Activated CD4-positive, CD25-positive, alpha-beta regulatory T cell treated with anti-CD3 and anti-CD28 coated beads, Interleukin-2, amount 50 U/mL, for 16 hours (primary cell): ENCODE results near the gene SDF4.
"Not testable (repeated sequence)": the region's sequence is repeated elsewhere in the genome, so short reads cannot be mapped to it uniquely, and the experiment has no call there.

Experiments
- DNase-seq: peaks from one replicate; pipeline ENCODE4 v3.0.0-alpha.2; 2020; ENCODE audit warnings: low read depth, low spot score

Gene SDF4

GRCh38 chr1:1198423-1199140 lies 33.2 kb downstream of the SDF4 start:
- DNase-seq, result no peak

GRCh38 chr1:1197551-1198422 lies 34.0 kb downstream of the SDF4 start:
- DNase-seq, result no peak

DNA sequence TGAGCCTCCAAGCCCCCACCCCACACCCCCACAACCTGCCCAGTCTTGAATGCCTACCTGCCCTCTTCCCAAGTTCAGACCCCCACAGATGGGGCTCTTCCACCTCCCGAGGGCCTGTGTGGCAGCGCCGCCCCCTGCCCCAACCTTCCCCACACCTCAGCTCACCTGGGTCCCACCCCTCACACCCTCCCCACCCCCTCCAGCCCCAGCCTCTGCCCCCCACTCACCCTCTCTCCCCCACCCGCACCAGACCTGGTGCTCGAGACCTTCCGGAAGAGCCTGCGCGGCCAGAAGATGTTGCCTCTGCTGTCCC lies 34.7 kb downstream of the SDF4 start:
- DNase-seq, result no peak

DNA sequence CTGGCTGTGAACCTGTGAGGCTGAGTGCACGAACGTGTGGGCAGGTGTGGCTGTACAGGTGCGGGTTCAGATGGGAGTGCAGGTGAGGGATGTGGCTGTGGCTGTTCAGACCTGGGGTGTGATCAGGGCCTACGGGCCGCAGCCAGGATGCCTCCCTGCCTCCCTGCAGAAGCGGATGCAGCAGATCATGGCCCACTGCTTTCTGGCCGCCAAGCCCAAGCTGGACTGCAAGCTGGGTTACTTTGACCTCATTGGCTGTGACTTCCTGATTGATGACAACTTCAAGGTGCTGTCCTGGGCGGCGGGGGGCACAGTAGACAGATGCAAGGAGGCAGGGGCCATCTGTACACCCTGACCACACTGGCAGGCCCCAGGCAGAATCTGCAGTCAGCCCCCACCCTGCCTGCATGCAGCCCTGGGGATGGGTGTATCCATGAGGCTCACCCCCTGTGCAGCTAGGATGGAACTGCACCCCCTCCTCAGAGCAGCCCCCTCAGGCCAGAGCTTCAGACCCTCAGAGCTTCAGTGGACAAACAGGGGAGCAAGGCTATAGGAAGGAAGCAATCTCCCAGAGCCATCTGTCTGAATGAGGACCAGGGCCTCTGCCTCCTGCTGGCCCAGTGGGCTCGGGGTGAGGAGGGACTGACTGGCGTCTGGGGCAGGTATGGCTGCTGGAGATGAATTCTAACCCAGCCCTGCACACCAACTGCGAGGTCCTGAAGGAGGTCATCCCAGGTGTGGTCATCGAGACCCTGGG lies 35.2 kb downstream of the SDF4 start:
- DNase-seq, result no peak

GRCh38 chr1:1195726-1196125 lies 36.1 kb downstream of the SDF4 start:
- DNase-seq, result not testable (repeated sequence)

DNA sequence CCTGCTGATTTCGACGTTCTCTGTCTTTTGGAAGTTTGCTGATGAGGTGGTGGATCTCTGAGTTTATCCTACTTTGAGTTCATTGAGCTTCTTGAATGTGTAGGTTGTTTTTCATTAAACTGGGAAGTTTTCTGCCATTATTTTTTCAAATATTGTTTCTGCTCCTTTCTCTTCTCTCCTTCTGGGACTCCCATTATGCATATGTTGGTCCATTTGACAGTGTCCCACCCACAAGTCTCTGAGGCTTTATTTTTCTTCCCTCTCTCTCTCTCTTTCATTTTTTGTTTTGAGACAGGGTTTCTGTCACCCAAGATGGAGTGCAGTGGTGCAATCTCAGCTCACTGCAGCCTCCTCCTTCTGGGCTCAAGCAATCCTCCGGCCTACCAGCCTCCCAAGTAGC lies 37.1 kb downstream of the SDF4 start:
- no peak for DNase-seq

- DNase-seq, result no peak
Observed at GRCh38 chr1:1191734-1192133, 40.1 kb downstream of the SDF4 start.

DNA sequence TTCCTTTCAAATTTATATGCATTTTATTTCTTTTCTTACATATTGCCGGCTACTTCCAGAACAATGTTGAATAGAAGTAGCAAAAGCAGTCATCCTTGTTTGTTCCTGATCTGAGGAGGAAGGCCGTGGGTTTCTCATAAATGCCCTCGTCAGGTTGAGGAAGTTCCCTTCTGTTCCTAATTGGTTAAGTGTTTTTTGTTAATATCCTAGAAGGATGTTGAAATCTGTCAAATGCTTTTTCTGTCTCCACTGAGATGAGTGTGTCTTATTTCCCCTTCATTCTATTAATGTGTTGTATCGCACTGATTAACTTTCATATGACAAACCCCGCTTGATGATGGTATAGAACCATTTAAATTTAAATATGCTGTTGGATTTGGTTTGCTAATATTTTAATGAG lies 42.7 kb downstream of the SDF4 start:
- no peak for DNase-seq

- no peak for DNase-seq
Observed at GRCh38 chr1:1187938-1188337, 43.9 kb downstream of the SDF4 start.

- DNase-seq, result no peak
Observed at GRCh38 chr1:1185101-1185765, 46.6 kb downstream of the SDF4 start.

DNA sequence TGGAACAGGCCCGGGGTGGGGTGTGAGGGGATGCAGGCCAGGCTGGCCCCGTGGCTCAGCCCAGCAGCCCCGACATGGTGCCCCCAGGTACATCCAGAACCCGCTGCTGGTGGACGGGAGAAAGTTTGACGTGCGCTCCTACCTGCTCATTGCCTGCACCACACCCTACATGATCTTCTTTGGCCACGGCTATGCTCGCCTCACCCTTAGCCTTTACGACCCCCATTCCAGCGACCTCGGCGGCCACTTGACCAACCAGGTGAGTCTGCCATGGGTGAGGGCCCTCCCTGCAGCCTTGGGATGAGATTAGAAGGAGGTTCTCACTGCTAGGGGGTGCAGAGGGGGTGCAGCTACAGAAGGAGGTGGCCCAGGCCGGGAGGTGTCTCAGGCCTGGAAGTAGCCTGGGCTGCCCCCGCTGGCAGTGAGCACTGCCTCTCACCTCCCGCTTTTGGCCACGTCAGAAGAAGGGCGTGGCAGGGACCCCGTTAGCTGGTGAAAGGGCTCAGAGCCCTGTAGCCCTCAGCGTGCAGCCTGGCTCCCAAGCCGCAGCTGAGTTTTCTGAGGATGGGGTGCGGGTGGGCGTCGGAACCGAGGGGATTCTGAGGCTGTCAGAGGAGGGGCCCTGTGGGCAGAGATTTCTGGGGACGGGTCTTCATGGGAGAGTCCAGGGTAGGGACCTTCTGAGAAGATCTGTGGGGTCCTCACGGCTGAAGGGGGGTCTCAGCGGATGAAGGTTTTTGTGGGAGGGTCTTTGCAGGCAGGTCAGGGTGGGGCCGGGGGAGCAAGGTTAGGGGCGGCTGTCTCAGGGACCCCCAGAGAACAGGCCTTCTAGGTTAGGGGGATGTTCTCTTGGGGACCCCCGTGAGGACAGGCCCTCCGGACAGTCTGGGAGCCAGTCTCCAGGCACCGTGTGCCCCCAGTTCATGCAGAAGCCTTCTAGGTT lies 47.7 kb downstream of the SDF4 start:
- DNase-seq, result no peak

DNA sequence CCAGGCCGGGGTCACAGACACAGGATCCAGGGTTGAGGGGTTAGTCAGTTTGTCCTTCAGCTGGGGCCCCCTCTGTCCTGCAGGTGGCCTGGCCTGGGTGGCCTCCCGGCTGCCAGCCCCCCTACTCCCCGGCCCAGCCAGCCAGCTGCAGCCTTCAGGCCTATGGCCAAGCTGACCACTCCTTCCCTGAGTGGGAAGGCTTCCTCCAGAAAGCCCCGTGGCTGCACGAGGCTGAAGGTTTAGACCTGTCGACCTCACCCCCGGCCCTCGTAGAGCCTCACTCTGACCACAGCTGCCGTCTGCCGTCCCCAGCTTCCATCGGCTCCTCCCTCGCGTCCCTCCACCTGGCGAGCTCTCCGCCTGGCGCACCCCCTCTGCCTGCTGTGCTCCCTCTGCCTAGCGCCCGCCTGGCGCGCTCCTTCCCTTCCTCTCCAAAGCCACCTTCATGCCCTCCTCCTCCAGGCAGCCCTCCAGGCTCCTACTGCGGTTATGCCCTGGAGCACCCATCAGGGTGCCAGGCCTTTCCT lies 48.5 kb downstream of the SDF4 start:
- no peak for DNase-seq

DNA sequence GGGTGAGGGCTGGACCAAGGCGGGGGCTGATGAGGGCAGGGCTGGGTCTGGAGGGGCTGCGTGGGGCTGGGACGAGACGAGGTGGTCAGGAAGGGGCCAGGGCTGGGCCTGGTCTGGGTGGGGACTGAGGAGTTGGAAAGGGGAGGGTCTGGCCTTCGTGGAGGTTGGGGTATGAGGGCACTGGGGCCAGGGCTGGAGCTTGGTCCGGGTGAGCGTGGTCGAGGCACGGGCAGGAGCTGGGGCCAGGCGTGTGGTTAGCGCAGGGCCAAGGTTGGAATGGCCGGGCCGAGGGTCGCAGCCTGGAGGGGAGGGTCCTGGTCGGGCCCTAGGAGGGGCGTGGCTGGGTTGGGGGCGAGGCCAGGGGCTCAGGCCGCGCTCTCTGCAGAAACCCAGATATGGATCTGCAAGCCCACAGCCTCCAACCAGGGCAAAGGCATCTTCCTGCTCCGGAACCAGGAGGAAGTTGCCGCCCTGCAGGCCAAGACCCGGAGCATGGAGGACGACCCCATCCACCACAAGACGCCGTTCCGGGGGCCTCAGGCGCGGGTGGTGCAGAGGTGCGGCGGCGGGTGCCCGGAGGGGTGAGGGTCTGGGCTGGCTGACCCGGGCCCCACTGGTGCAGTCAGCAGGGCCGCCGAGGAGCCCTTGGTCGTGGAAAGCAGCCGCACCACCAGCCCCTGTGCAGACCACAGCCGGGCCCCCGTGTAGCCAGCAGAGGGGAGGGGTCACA lies 49.1 kb downstream of the SDF4 start:
- no peak for DNase-seq

GRCh38 chr1:1181938-1182410 lies 49.8 kb downstream of the SDF4 start:
- no peak for DNase-seq

GRCh38 chr1:1181129-1181937 lies 50.5 kb downstream of the SDF4 start:
- no peak for DNase-seq

- DNase-seq, result no peak
Observed at GRCh38 chr1:1179983-1180861, 51.6 kb downstream of the SDF4 start.

GRCh38 chr1:1179346-1179982 lies 52.3 kb downstream of the SDF4 start:
- DNase-seq, result no peak
